ENCODE measurements around the gene CRP.
"Not testable (repeated sequence)": the region's sequence is repeated elsewhere in the genome, so short reads cannot be mapped to it uniquely, and the experiment has no call there.

The CRP gene

DNA sequence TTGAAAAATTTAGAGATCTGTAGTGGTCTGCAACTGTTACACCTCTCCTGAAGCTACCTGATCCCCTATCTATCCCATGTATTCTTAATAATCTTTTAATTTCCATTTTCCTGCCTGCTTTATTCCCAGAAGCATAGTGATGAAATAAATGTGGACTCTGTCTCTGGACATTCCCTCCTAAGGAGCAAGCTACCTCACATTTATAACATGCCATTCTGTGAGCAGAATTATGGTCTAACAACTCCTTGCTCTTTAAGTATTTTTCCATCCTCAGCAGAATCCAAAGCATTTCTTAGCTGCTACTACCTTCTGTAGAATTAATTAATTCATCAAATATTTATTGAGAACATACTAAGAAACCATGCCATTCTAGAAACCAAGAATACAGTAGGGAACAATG lies 15.1 kb downstream of the CRP start:
- no peak for FAIRE-seq

GRCh38 chr1:159687511-159687910 lies 26.9 kb downstream of the CRP start:
- FAIRE-seq: no peak

GRCh38 chr1:159686599-159687299 lies 27.6 kb downstream of the CRP start:
- FAIRE-seq: no peak

DNA sequence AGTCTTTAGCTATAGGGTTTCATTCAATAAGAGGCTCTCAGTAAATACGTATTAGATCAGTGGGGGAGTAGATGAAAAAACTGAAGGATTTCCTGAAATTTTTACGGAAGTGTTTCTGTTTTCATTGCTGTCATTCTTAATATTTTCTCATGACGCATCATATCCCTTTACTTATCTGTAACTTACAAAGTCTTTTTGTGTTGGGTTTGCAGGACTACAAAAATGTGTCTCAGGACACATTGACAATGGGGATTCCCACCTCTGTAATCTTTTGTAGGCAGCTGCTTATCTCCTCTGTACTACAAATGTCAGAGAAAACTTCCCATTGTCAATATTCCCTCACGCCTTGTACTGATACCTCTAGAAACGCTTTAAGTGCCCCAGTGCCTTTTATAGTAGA lies 35.5 kb downstream of the CRP start:
- FAIRE-seq: no peak

GRCh38 chr1:159675046-159675445 lies 39.3 kb downstream of the CRP start:
- no peak for FAIRE-seq

DNA sequence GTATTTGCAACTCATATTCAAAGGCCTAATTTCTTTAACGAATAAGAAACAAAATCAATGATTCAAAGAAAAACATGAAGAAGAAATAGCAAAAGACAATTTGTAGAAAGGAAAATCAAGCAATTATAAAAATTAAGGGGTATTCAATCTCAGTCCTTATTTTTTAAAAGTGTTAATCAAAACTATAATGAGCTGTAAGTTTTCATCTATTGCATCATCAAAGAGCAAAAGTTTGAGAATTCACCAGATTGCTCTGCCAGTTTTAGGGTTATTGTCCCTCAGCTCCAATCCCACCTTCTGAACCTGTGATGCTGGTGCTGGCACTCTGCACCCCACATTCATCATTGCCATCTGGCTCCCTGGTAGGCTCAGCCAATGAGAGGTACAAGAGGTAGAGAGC lies 42.0 kb downstream of the CRP start:
- FAIRE-seq: not testable (repeated sequence)

DNA sequence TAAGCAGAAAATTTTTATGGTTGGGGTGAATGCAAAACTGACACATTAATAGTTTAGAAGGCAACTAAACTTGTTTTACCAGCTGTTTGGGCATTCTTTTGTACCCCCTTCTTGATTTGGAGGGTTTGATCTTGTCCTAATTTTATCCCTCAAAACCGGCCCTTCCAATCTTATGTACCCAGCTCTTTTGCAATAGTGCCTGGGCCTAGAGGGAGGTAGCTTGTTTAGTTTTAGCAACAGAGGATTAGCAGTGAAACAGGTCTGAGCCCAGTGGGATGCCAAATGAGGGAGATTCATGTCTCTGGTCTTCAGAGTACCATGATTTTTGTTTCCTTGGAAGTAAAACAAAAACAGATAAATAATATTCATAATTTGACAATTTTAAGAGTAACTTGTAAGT lies 45.1 kb downstream of the CRP start:
- no peak for FAIRE-seq

DNA sequence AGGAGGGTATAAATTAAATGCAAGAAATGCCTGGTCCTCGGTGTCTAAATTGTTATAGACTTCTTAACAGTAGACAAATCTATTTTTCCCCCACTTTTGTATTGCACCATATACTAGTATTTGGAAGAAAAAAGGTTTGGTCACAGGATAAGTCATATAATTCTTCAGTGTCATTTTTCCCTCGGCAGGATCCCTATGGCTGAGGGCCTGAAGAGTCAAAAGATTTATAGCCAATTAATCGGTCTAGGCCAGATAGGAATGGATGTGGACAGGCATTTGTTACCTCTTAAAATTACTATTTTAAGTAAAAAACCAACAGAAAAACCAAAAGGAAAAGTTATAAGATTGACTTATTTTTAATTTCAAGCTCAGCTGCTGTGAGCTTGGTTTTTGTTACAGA lies 45.6 kb downstream of the CRP start:
- FAIRE-seq: no peak

GRCh38 chr1:159664247-159664646 lies 50.1 kb downstream of the CRP start:
- no peak for FAIRE-seq

GRCh38 chr1:159663552-159663951 lies 50.8 kb downstream of the CRP start:
- FAIRE-seq: no peak
